HG02798 (cell line): ENCODE measurements around the gene CLEC2B.
"Not testable (repeated sequence)": the region's sequence is repeated elsewhere in the genome, so short reads cannot be mapped to it uniquely, and the experiment has no call there.

Experiments used
- ATAC-seq: cut with Tn5 transposase; IDR thresholded peaks from one replicate; pipeline ENCODE4 v1.9.1; 2021; ENCODE audit warnings: mild to moderate bottlenecking; ENCODE audit not compliant: unreplicated experiment, poor library complexity

The CLEC2B gene

GRCh38 chr12:9869307-9870161, at the start of gene CLEC2B:
TSS of gene CLEC2B (minus strand) at chr12:9869354.
- peak; percentile 54 for ATAC-seq

GRCh38 chr12:9911708-9912107, 42.6 kb upstream of the CLEC2B start:
- ATAC-seq = no peak

DNA sequence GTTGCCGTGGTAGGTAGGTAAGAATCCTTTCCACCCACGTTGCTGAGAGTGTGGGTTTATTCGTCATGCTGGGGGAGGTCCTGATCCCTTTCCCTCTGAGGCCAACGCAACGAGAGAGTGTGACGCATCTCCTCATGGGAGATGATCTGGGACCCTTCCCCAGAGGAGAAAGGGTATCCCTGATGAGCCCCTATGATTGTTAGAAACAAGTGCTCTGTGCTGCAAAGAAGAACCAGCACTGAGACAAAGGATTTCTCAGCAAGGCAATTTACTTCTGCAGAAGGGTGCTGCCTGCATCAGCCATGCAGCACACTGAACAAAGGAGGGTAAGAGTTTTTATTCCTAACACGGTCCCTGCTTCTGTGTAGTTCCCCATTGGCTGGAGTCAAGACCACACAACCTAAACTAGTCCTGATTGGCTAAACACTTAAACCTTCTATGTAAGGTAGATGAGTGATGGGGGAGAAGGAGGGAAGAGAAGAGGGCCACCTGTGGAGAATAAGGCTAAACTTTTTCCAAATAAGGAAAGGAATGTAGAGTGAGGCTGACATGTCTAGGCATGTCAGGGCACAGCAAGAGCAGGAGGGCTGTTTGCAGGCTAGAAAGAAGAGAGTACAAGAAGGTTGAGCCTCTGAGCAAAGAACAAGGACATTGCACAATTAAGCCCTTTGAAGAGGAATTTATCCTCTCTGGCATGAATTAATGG, 41.7 kb upstream of the CLEC2B start:
- no peak for ATAC-seq

DNA sequence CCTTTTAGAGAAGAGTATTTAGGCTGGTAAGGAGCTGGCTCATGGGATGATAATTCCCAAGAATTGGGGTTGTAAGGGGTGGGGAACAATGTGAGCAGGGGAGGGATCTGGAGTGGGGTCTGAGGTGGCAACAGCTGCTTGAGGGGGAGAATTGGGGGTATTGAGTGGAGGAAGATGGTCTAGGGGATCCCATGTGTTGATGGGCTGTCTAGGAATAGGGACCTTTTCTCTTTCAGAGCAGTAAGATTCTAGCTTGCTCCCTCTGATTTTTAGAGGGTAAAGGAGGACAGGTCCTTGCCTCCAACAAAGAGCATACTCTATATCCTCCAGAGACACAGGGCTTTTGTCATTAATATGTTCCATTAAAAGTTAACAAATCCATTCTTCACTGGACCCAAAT, 40.6 kb upstream of the CLEC2B start:
- ATAC-seq = no peak

DNA sequence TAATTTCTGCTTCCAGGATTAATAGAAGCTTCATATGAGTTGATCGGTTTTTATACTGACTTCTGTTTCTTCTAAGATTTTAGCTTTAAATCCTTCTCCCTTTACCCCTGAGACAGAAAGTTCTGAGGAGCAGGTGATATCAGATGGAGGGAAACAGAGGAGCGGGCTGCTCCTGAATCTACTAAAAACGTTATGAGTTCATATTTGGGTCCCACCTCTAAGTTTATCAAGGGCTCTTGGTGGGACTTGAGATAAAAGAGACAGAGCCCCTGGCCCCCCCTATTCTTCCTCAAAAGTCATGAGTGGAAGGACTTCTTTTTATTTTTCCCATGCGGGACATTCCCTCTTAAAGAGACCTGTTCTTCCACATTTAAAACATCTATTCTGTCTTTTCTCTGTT, 39.2 kb upstream of the CLEC2B start:
- ATAC-seq = no peak

GRCh38 chr12:9907769-9908168, 38.6 kb upstream of the CLEC2B start:
- ATAC-seq = no peak

- no peak for ATAC-seq
These were observed 37.7 kb upstream of the CLEC2B start for GRCh38 chr12:9906873-9907272.

DNA sequence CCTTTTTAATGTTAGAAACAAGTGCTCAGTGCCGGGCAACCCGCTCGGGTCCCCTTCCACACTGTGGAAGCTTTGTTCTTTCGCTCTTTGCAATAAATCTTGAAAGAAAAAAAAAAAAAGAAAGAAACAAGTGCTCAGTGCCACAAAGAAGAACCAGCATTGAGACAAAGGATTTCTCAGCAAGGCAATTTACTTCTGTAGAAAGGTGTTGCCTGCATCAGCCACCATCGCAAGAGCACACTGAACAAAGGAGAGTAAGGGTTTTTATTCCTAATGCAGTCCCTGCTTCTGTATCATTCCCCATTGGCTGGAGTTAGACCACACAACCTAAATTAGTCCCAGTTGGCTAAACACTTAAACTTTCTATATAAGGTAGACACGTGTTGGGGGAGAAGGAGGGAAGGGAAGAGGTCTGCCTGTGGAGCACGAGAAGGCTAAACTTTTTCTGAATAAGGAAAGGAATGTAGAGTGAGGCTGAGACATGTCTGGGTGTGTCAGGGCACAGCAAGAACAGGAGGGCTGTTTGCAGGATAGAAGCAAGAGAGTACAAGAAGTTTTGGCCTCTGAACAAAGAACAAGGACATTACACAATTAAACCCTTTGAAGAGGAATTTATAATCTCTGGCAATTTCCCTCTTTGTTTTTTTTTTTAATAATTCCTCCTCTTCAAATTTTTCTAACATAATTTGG, 33.5 kb upstream of the CLEC2B start:
- no peak for ATAC-seq

GRCh38 chr12:9900930-9901329, 31.8 kb upstream of the CLEC2B start:
- ATAC-seq = no peak

GRCh38 chr12:9899209-9899608, 30.1 kb upstream of the CLEC2B start:
- ATAC-seq = no peak

- no peak for ATAC-seq
These were observed 28.4 kb upstream of the CLEC2B start for GRCh38 chr12:9897535-9897934.

DNA sequence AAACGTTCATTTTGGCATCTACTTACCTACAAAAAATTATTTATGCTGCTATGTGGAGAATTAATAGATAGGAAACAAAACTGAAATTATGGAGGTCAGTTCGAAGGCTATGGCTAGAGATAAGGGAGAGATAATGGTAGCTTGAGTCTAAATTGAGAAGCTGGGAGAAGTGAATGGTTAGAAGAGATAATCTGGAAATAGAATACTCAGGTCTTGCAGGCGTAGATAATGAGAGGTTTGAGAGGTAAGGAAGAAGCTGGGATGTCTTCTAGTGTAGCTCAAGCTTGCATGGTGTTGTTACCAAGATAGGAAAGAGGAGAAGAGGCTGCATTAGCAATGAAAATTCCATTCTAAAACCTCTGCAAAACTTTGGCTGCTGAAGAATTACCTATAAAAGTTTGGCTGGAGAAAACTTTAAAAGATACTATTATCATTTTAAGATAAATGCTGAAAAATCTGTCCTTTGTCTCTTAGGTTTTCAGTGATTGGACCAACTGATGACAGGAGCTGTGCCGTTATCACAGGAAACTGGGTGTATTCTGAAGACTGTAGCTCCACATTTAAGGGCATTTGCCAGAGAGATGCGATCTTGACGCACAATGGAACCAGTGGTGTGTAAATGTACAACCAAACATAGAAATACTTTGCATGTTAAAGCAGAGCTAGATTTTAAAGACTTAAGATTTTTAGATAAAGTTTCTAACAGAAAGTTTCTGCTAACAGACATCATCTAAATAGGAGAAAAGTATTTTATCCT, 26.2 kb upstream of the CLEC2B start:
- ATAC-seq = no peak

GRCh38 chr12:9888665-9889273, 19.6 kb upstream of the CLEC2B start:
- ATAC-seq = no peak

DNA sequence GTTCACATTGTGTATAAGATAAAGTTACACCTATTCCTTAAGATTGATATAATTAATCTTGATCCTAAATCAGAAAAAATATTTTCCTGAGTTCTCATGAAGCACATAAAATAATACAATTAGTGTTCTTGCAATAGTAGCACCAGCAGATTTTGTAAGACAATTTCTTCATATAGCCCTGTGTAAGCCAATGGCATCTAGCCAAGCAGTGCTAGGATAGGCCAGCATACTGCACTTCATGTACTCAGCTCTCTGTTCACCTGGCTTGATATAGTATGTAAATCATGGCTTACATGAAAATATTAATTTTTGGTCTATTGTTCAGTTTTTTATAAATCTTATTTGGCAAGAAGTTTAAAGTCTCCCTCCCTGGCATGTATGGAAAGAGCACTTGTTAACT, 14.0 kb upstream of the CLEC2B start:
- ATAC-seq = no peak

- no peak for ATAC-seq
These were observed 12.8 kb upstream of the CLEC2B start for GRCh38 chr12:9881988-9882387.

- no peak for ATAC-seq
These were observed 12.1 kb upstream of the CLEC2B start, which contains the start of gene KLRF2 for GRCh38 chr12:9881246-9881645. TSS of gene KLRF2 (plus strand) at chr12:9881489. CDS start at chr12:9881596, 107 bp downstream.

DNA sequence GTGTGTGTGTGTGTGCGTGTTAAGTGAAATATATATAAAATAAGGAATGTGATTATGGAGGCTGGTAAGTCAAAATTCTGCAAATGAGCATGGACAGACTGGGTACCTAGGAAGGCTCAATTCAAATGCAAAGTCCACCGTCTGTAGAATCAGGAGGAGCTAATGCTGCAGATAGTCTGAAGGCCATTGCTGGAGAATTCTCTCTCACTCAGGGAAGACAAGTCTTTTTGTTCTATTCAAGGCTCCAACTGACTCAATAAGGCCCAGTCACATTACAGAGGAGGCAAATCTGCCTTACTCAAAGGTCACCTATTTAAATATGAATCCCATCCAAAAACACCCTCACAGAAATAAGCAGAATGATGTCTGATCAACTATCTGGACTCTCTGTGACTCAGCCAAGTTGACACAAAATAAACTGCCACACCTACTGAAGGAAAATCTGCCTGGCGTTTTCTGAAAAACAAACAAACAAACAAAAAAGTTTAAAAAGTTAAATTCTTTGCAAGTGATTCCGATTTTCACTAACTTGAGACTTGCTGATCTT, 11.5 kb upstream of the CLEC2B start:
- ATAC-seq = no peak

DNA sequence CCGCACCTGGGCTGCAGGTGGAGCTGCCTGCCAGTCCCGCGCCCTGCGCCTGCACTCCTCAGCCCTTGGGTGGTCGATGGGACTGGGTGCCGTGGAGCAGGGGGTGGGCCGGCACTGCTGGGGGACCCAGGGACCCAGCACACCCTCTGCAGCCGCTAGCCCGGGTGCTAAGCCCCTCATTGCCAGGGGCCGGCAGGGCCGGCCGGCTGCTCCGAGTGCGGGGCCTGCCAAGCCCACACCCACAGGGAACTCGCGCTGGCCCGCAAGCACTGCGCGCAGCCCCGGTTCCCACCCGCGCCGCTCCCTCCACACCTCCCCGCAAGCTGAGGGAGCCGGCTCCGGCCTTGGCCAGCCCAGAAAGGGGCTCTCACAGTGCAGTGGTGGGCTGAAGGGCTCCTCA, 7.0 kb upstream of the CLEC2B start:
- ATAC-seq = not testable (repeated sequence)

GRCh38 chr12:9872742-9873141, 3.6 kb upstream of the CLEC2B start:
- ATAC-seq = no peak

DNA sequence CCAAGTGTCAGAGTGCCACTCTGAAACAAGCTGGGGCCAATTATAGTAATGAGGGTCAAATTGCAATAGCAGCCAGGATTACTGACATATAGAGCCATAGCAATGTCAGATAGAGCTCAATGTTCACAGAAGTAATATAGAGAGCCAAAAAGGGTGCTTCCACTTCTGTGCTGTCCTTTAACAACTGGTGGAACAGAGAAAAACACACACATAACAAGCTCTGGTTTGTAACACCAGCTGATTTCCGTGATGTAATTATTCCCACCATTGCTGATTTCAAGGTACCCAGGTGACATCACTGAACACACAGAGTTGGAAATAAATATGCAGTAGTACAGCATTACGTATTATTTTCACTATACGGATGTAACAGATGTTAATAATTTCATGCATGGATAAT, 3.0 kb upstream of the CLEC2B start:
- no peak for ATAC-seq
